ENCODE results near the gene SIRPG.
A peak's percentile ranks its signal among the peaks of the same experiment; 100 is the strongest.
"Not testable (repeated sequence)": the region's sequence is repeated elsewhere in the genome, so short reads cannot be mapped to it uniquely, and the experiment has no call there.

SIRPG gene

GRCh38 chr20:1657556-1658334 is at the start of gene SIRPG:
Gene SIRPG, minus strand, starts transcription at chr20:1657779. Its CDS starts 65 bp downstream, at chr20:1657714.
- DNase-seq, result no peak

- not testable (repeated sequence) for DNase-seq
Observed at GRCh38 chr20:1706887-1707286, 49.3 kb upstream of the SIRPG start.

GRCh38 chr20:1706079-1706478 is 48.5 kb upstream of the SIRPG start:
- no peak for DNase-seq

GRCh38 chr20:1702855-1703254 is 45.3 kb upstream of the SIRPG start:
- peak in 1 of 2 donors; percentile 10 for DNase-seq

- DNase-seq, result peak; percentile 78 to 93
Observed at GRCh38 chr20:1702328-1702727, 44.7 kb upstream of the SIRPG start.

- no peak for DNase-seq
Observed at GRCh38 chr20:1700990-1701389, 43.4 kb upstream of the SIRPG start.

- DNase-seq, result no peak
Observed at GRCh38 chr20:1697592-1697991, 40.0 kb upstream of the SIRPG start.

GRCh38 chr20:1696521-1697209 is 39.1 kb upstream of the SIRPG start:
- no peak for DNase-seq

GRCh38 chr20:1694672-1695071 is 37.1 kb upstream of the SIRPG start:
- DNase-seq, result no peak

GRCh38 chr20:1693427-1693826 is 35.8 kb upstream of the SIRPG start:
- DNase-seq, result no peak

GRCh38 chr20:1689721-1690120 is 32.1 kb upstream of the SIRPG start:
- no peak for DNase-seq

GRCh38 chr20:1688886-1689538 is 31.4 kb upstream of the SIRPG start:
- no peak for DNase-seq

GRCh38 chr20:1687053-1687452 is 29.5 kb upstream of the SIRPG start:
- no peak for DNase-seq

GRCh38 chr20:1686151-1686748 is 28.7 kb upstream of the SIRPG start:
- DNase-seq, result no peak

- DNase-seq, result peak in 1 of 2 donors; percentile 10
Observed at GRCh38 chr20:1685304-1686052, 27.9 kb upstream of the SIRPG start.

- no peak for DNase-seq
Observed at GRCh38 chr20:1684872-1685271, 27.3 kb upstream of the SIRPG start.

GRCh38 chr20:1676650-1677049 is 19.1 kb upstream of the SIRPG start:
- DNase-seq, result no peak

GRCh38 chr20:1674990-1675780 is 17.6 kb upstream of the SIRPG start:
- DNase-seq, result no peak

GRCh38 chr20:1674361-1674760 is 16.8 kb upstream of the SIRPG start:
- DNase-seq, result no peak

- DNase-seq, result no peak
Observed at GRCh38 chr20:1673424-1673823, 15.8 kb upstream of the SIRPG start.

- no peak for DNase-seq
Observed at GRCh38 chr20:1672728-1673127, 15.1 kb upstream of the SIRPG start.

Data from inflammatory macrophage treated with lipopolysaccharide for 1 hour (primary cell).